HG02623 (cell line): ENCODE data around the gene RETREG3.
"Not testable (repeated sequence)": the region's sequence is repeated elsewhere in the genome, so short reads cannot be mapped to it uniquely, and the experiment has no call there.

Experiments used
- ATAC-seq: cut with Tn5 transposase; IDR thresholded peaks from one replicate; pipeline ENCODE4 v1.9.1; 2021; ENCODE audit warnings: moderate library complexity; ENCODE audit not compliant: unreplicated experiment

The RETREG3 gene, protein sequence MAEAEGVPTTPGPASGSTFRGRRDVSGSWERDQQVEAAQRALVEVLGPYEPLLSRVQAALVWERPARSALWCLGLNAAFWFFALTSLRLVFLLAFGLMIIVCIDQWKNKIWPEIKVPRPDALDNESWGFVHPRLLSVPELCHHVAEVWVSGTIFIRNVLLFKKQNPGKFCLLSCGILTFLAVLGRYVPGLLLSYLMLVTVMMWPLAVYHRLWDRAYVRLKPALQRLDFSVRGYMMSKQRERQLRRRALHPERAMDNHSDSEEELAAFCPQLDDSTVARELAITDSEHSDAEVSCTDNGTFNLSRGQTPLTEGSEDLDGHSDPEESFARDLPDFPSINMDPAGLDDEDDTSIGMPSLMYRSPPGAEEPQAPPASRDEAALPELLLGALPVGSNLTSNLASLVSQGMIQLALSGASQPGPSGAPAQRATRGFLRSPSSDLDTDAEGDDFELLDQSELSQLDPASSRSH

DNA sequence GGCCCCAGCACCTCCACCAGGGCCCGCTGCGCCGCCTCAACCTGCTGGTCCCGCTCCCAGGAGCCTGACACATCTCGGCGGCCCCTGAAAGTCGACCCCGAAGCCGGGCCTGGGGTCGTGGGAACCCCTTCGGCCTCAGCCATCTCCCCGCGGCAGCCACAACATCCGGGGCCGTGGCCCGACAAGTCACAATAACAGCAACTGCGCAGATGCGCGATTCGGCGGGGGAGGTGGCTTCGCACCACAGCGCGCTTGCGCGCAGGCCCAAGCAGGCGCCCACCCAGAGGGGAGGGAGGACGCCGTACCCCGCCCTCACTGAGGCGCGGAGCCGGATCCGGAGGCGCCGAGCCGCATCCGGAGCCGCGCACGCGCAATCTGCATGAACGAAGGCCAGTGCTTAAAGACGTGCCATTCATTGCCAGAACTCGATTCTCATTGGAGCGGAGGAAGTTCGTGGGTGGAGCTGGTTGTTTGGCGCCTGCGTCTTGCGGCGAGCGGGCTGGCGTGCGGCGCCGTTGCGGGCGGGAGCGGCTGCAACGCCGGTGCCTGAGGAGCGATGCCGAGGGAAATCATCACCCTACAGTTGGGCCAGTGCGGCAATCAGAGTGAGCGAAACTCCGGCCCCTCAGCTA is at the start of gene RETREG3, which contains the start of gene TUBG1:
Gene RETREG3, minus strand, starts transcription at position 193 of the 632 bp plus-strand sequence. Its CDS starts 50 bp downstream, at position 143.
Gene TUBG1, plus strand, starts transcription at position 502 of the 632 bp plus-strand sequence. Its CDS starts 55 bp downstream, at position 557.
- peak; percentile 89 for ATAC-seq

GRCh38 chr17:42657824-42658588 is 48.8 kb upstream of the RETREG3 start:
- ATAC-seq: no peak

DNA sequence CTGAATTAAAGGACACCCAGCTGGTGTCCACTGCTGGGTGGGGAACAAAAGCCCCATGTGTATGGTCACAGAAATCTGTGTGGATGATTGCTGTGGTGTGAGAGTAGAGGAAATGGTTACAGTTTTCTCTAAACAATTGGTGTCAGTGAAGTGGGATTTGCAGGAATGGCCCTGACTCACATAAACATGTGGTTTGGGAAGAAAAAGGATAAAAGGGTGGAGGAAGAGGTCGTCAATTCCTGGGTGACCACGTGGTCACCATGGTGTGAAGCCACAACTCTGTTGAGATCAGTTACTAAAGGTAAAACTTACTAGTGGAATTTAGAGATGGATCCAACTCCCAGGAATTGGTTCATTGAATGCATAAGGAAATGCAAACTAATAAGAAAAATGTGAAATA is 46.4 kb upstream of the RETREG3 start:
- ATAC-seq: no peak

DNA sequence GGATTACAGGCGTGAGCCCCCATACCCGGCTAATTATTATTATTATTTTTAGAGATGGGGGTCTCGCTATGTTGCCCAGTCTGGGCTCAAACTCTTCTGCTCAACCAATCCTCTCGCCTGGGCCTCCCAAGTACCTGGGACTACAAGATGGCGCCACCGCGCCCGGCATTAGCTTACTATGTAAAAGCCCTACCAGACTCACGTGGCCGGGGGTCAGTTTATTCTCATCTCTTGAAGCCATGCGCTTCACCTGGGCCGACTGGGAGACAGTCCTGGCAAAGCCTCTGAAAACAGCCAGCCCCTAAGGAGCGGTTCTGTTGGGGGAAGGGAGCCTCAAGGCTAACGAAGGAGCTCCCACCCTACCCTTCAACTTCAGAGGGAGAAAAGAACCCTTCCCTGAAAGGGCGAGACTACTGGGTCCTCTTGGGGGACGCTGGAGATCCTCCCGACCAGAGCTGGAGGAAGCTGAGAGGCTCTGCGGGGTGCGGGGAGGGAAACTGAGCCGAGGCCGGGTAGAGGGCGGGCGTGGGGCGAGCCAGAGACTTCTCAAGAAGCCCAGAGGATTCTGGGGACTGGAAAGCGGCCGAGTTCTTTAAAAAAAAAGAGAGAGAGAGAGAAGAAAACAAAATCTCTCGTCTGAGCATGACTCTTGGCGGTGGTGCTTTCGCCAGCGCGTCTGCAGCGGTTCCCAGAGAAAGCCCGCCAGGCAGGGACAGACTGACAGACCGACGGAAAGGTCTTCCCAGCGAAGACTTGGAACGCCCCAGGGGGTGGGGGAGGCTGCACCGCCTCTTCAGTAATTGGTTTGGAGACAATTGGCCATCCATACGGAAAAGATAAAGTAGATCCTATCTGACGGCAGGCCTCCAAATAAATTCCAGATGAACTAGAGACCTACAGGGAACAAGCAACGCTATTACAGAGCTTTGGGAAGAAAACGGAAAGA is 44.3 kb upstream of the RETREG3 start:
- ATAC-seq: no peak

DNA sequence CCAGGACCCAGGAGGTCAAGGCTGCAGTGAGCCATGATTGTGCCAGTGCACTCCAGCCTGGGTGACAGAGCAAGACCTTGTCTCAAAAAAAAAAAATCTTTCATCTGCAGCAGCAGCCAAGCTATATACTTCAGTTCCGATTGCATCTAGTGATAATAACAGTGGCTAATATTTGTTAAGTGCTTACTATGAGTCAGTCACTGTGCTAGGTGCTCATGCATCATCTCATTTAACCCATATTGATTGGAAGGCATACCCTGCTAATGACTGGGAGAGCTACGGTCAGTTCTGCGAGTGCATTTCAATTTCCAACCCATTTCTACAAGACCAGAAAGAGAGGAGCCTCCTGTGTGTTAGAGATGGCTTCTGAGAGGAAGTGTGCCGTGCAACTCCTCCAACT is 42.2 kb upstream of the RETREG3 start:
- ATAC-seq: no peak

- no peak for ATAC-seq
Observed at GRCh38 chr17:42647778-42648177, 38.6 kb upstream of the RETREG3 start.

DNA sequence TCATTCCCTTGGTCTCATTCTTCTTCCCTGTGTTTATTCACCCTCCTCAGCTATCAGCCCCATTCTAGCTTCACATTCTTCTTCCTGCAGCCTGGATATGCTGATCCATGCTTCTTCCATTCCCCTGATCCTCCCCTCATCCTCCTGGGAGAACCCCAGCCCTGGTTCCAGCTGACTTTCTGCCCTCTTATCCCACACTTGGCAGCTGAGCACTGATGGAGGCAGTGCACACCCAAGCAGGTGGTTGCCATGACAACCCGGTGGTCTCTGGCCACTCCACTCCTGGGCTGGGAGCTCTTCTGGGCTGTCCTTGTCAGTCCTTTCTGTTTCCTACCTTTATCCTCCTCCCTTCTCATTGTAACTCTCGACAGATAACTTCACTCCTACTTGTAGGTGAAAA is 33.2 kb upstream of the RETREG3 start:
- no peak for ATAC-seq

- no peak for ATAC-seq
Observed at GRCh38 chr17:42640121-42640520, 30.9 kb upstream of the RETREG3 start.

DNA sequence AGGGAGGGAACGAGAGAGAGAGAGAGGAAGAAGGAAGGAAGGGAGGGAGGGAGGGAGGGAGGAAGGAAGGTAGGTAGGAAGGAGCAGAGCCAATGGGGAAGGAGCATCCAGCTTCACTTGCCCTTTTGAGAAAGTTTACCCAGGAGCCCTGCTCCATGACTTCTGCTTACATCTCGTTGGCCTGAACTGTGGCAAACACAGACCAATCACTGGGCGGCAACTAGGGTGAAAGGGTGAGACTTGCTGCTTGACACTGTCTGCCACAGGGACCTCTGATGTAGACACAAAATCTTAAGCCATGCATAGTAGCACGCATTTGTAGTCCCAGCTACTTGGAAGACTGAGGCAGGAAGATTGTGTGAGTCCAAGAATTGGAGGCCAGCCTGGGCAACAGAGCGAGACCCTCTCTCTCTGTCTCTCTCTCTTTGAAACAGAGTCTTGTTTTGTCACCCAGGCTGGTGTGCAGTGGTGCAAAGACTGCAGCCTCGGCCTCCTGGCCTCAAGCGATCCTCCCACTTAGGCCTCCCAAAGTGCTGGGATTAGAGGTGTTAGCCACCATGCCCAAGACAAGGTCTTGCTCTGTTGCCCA is 30.4 kb upstream of the RETREG3 start:
- ATAC-seq: no peak

- no peak for ATAC-seq
Observed at GRCh38 chr17:42632949-42633444, 23.8 kb upstream of the RETREG3 start.

- ATAC-seq: no peak
Observed at GRCh38 chr17:42629411-42630009, 20.3 kb upstream of the RETREG3 start.

DNA sequence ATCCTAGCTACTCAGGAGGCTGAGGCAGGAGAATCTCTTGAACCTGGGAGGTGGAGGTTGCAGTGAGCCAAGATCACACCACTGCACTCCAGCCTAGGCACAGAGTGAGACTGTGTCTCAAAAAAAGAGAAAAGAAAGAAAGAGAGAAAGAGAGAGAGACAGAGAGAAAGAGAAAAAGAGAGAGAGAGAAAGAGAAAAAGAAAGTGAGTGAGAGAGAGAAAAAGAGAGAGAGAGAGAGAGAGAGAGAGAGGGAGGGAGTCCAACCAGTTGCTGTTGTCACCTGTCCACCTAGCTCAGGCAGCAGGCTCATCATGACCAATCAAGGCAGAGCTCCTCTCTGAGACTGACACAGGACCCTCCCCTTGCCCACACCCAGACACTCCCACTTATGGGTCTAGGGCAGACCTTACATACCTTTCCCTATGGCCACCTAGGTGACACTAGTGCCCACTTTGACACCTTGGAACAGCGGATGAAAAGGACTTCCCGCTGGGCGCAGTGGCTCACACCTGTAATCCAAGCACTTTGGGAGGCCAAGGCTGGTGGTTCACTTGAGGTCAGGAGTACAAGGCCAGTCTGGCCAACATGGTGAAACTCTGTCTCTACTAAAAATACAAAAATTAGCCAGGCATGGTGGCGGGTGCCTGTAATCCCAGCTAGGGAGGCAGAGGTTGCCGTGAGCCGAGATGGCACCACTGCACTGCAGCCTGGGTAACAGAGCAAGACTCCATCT is 18.0 kb upstream of the RETREG3 start:
- ATAC-seq: not testable (repeated sequence)

DNA sequence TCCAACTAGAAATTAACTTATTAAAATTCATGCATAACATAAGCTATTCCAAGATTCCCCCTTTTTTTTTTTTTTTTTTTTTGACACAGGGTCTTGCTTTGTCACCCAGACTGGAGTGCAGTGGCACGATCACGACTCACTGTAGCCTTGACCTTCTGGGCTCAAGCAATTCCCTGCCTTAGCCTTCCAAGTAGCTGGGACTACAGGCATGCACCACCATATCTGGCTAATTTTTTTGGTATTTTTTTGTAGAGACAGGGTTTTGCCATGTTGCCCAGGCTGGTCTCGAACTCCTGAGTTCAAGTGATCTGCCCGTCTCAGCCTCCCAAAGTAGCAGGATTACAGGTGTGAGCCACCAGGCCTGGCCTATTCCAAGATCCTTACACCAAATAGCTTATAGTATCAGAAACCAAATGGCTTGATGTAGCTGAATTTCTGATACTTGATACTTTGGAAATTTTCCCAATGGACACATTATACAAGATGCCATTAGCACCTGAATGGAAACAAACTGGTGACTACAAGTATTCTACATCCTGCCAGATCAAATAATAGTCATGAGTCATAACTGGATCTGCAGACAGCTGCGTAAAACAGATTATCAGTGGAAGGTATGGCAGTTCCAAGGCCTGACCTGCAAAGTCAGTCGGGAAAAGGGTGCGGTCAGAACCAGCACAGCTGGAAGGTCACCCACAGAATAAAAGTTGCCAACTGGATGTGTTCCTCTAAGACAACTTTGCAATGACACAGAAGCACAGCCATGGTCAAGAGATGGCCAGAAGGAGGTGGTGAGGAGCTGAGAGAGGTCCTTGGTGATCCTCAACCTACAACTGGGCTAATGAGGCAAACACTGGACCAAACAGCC is 14.8 kb upstream of the RETREG3 start:
- ATAC-seq: no peak

GRCh38 chr17:42623271-42623670 is 14.1 kb upstream of the RETREG3 start:
- no peak for ATAC-seq

DNA sequence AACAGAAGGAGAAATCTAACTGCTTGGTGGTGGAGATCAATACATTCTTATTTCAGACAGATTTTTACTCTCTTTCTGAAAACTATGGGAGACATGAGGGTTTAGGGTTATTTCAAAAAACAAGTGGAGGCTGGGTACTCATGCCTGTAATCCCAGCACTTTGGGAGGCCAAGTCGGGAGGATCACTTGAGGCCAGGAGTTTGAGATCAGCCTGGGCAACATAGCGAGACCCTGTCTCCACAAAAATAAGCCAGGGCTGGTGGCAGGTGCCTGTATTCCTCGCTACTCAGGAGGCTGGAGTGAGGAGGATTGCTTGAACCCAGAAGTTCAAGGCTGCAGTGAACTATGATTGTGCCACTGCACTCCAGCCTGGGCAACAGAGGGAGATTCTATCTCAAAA is 12.8 kb upstream of the RETREG3 start:
- not testable (repeated sequence) for ATAC-seq

- ATAC-seq: peak; percentile 75
Observed at GRCh38 chr17:42618442-42619150, 9.4 kb upstream of the RETREG3 start.

GRCh38 chr17:42617956-42618431 is 8.8 kb upstream of the RETREG3 start:
- peak; percentile 13 for ATAC-seq
